BJ (cell line): ENCODE data around the gene PGP. TPM values are rescaled to one million over a fixed set of nuclear protein-coding genes. Genes with fewer than 3 reads are reported as not detected.

Experiments used
- CTCF ChIA-PET: fragments of 350-600 bp; formaldehyde crosslinking; extraction: SDS; loops from one replicate; lab custom pipeline; 2021; ENCODE audit warnings: antibody characterized with exemption, inconsistent platforms; lab: Yijun Ruan, JAX
- POLR2A ChIA-PET: fragments of 300-600 bp; sonication (Branson Sonifier 250); formaldehyde crosslinking; extraction: SDS; loops from one replicate; lab custom pipeline; 2021; ENCODE audit warnings: antibody characterized with exemption; lab: Charles Lee
- DNase-seq: peaks from one replicate; pipeline ENCODE4 v3.0.0-alpha.2; 2011; ENCODE audit warnings: low read depth
- H3K27me3 ChIP-seq: 2 replicates; pipeline ENCODE4 v1.6.0; 2011; ENCODE audit warnings: low read length; ENCODE audit not compliant: control insufficient read depth, insufficient read depth
- H3K36me3 ChIP-seq: 2 replicates; pipeline ENCODE4 v1.5.1; 2011; ENCODE audit warnings: low read length; ENCODE audit not compliant: control insufficient read depth, insufficient read depth
- H3K4me3 ChIP-seq: 2 replicates; pipeline ENCODE4 v1.5.1; 2011; ENCODE audit warnings: low read depth, mild to moderate bottlenecking, control low read depth, low read length
- CTCF ChIP-seq: IDR thresholded peaks from 2 replicates; pipeline ENCODE4 v1.5.1; 2011; ENCODE audit warnings: low read depth, mild to moderate bottlenecking, control low read depth, inconsistent platforms, low read length, moderate library complexity; ENCODE audit not compliant: insufficient read depth
- polyA plus RNA-seq: library from polyadenylated mRNA; depleted of rRNA; stranded (reverse); fragments of >200 nt; gene quantifications from 2 replicates; pipeline ENCODE4 v1.2.3, GENCODE V29; 2011

Gene PGP
- polyA plus RNA-seq, 1 experiment = 7.7 TPM

DNA sequence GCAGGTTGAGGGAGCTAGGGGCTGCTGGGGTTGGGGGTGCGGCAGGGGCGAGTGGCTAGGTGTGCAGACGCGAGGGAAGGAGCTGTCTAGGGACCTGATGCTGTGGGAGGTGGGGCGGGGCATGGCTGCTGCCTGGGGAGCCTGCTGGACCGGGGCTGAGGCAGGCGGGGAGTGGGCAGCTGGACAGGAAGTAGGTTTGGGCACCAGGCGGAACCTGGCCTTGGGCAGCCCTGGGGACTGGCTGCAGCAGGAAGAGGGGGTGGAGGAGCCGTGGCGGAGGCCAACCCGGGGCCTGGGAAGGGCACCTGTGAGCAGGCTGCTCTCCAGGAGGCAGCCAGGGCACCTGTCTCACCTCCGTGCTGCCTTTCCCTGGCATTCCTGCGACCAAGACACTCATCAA, 15.7 kb upstream of the PGP start:
- ChIA-PET CTCF (no interaction called here), POLR2A (no interaction called here)
- DNase-seq = no peak
- no peak for TF ChIP-seq CTCF
- Histone ChIP-seq H3K27me3 (no peaks in the 10 kb centered on the region), H3K36me3 (peaks cover 43% of the 10 kb centered on the region), H3K4me3 (no peak overlapping the region)

GRCh38 chr16:2229632-2230250, 15.1 kb upstream of the PGP start:
- Histone ChIP-seq H3K4me3 (no peak overlapping the region), H3K27me3 (no peaks in the 10 kb centered on the region), H3K36me3 (peaks cover 39% of the 10 kb centered on the region)
- POLR2A ChIA-PET = no interaction called here
- CTCF ChIA-PET = no interaction called here
- DNase-seq = no peak
- TF ChIP-seq CTCF = no peak

- H3K36me3 ChIP-seq = peaks cover 35% of the 10 kb centered on the region
- H3K4me3 ChIP-seq = no peak overlapping the region
- H3K27me3 ChIP-seq = no peaks in the 10 kb centered on the region
- no peak for DNase-seq
- ChIA-PET POLR2A (no interaction called here), CTCF (no interaction called here)
- TF ChIP-seq CTCF = no peak
Measured at GRCh38 chr16:2229091-2229490, 14.5 kb upstream of the PGP start.

DNA sequence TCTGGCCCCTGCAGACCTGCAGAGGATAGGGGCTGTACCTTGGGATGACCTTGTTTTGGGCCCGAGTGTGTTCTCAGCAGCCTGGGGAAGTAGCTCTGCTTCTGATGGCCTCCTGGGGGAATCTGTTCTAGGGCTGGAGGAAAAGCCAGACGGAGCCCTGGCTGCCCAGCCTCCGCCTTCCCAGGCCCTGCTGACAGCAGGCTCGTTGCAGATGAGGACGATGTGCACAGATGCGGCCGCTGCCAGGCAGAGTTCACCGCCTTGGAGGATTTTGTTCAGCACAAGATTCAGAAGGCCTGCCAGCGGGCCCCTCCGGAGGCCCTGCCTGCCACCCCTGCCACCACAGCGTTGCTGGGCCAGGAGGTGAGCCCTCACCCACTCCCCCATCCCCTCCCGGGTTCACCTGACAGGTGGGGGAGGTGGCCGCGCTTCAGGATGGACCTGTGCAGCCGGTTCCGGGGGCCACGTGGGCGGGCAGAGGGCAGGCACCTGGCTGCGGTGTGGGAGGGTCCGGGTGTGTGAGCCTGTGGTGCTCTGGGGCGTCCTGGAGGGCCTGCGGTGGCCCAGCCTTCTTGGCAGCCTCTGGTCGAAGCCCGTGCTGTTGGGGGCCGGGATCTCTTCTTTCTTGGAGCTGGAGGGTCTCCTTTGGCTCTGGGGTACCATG, 13.7 kb upstream of the PGP start:
- DNase-seq = no peak
- Histone ChIP-seq H3K4me3 (no peak overlapping the region), H3K36me3 (peaks cover 28% of the 10 kb centered on the region), H3K27me3 (no peaks in the 10 kb centered on the region)
- no peak for TF ChIP-seq CTCF
- POLR2A ChIA-PET = no interaction called here
- CTCF ChIA-PET = no interaction called here

GRCh38 chr16:2226918-2227317, 12.3 kb upstream of the PGP start:
- H3K4me3 ChIP-seq = no peak overlapping the region
- no peaks in the 10 kb centered on the region for H3K27me3 ChIP-seq
- TF ChIP-seq CTCF = no peak
- CTCF ChIA-PET = interaction anchor here (0.6 kb wide), 1 partner anchor 111 kb away, joined by 5 read pairs; no protein-coding TSS in a partner anchor
- POLR2A ChIA-PET = no interaction called here
- peaks cover 19% of the 10 kb centered on the region for H3K36me3 ChIP-seq
- DNase-seq = no peak
